DLD1 (cell line): ENCODE measurements around the gene ATP5PD.
"Not testable (repeated sequence)": the region's sequence is repeated elsewhere in the genome, so short reads cannot be mapped to it uniquely, and the experiment has no call there.

Experiments
- in situ Hi-C: cut with HindIII; loops from 2 replicates; pipeline ENCODE4 v1.10.0; 2017; ENCODE audit warnings: low sequenced_read_pairs

The ATP5PD gene

GRCh38 chr17:75025398-75025734, 21.4 kb downstream of the ATP5PD start:
- in situ Hi-C loops, result not testable (repeated sequence)

DNA sequence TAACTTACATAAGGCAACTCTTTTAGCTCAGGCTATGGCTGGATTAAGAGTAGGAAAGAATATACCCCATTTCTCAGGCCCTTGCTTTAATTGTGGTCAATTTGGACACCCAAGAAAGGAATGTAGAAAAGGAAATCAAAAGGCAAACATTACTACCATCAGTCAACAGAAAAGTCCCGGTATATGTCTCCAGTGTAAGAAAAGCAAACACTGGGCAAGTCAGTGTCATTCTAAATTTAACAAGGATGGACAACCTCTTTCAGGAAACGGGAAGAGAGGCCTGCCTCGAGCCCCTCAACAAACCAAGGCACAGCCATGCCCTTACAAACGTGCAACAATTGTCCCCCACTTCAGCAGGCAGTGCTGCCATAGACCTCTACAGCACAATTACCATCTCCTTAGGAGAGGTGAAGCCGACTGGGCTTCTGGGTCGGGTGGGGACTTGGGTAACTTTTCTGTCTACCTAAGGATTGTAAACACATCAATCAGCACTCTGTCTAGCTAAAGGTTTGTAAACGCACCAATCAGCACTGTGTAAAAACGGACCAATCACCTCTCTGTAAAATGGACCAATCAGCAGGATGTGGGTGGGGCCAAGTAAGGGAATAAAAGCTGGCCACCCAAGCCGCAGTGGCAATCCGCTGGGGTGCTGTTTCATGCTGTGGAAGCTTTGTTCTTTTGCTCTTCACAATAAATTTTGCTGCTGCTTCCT, 21.9 kb downstream of the ATP5PD start:
- in situ Hi-C loops, result no loop called here

GRCh38 chr17:75020331-75021110, 26.2 kb downstream of the ATP5PD start:
- in situ Hi-C loops, result no loop called here

- in situ Hi-C loops, result no loop called here
These were observed 27.1 kb downstream of the ATP5PD start for GRCh38 chr17:75019710-75020109.

DNA sequence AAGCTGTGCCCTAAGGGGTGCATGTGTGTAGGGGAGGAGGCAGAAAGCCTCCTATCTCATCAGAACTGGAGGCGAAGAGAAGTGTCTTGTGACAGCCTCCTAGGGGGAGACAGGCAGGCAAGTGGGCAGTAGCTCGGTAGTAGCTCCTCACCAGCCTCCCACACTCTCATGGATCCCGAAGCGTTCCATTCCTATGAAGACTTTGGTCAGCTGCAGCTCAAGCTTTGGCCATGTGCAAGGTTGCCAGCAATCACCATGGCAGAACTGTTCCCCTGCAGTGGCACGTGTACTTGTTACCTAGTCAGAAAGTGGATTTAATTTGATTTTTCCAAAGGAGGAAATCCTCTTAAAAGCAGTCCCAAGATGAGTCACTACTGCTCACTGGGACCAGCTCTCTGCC, 27.6 kb downstream of the ATP5PD start:
- in situ Hi-C loops, result no loop called here

DNA sequence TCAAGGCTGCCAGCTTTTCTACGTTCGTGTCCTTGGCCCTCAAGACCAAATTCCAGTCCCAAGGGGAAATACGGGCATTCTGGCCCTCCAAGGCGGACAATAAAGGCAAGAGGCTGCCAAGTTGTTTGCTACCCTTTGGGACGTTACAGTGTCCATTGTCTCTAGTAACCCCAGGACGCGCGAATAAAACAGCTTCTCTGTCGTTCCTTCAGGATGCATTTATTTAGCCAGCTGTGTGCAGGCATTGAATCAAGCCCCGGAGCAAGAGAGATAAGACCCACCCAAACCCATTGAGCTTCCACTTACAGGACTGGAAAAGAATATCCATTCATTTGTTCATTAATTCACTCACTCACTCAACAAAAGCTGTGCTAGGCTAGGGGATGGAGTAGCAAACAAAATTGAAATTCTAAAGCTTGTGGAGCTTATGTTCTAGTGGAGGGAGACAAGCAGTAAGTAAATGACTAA, 33.6 kb downstream of the ATP5PD start:
- in situ Hi-C loops, result no loop called here

DNA sequence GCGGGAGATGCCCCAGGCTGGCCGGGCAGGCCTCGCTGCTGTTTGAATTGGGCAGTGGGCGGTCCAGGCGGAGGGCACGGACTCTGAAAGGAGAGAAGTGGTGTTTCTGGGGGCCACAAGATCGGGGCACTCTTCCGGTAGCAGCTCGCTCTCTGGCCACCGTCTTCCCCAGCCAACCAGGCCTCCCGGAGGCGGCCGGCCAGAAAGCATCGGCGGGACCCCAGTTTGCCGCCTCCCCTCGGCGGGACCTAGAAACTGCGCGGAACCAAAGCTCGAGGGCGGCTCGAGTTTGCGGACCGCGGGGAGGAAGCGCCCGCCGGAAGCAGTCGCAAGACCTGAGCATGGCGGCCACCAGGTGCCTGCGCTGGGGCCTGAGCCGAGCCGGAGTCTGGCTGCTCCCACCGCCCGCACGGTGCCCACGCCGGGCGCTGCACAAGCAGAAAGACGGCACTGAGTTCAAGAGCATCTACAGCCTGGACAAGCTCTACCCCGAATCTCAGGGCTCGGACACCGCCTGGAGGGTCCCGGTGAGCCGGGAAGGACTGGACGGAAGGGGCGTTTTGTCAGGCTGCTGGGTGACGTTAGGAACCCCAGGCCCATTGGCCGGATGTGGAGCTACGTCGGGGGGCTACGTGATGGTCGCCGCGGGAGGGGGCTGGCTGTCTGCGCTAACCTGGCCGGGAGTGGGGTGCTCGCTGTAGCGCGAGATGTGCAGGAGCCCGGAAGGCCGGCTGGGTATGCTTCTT, 34.2 kb downstream of the ATP5PD start, which contains the start of gene MRPL58:
MRPL58 (plus strand) TSS at position 325 of the 746 bp plus-strand sequence; CDS start at position 342, 17 bp downstream.
- in situ Hi-C loops, result no loop called here

DNA sequence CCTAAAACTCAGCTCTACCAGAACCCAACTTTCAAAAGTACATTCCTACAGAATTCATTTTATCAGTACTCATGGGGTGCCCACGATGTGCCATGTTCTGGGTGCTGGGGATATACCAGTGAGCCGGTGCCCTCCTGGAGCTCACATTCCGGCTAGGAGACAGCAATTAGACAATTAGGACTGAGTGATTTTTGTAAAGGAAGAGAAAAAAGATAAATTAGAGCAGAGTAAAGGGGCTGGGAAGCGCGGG, 34.7 kb downstream of the ATP5PD start:
- in situ Hi-C loops, result no loop called here

DNA sequence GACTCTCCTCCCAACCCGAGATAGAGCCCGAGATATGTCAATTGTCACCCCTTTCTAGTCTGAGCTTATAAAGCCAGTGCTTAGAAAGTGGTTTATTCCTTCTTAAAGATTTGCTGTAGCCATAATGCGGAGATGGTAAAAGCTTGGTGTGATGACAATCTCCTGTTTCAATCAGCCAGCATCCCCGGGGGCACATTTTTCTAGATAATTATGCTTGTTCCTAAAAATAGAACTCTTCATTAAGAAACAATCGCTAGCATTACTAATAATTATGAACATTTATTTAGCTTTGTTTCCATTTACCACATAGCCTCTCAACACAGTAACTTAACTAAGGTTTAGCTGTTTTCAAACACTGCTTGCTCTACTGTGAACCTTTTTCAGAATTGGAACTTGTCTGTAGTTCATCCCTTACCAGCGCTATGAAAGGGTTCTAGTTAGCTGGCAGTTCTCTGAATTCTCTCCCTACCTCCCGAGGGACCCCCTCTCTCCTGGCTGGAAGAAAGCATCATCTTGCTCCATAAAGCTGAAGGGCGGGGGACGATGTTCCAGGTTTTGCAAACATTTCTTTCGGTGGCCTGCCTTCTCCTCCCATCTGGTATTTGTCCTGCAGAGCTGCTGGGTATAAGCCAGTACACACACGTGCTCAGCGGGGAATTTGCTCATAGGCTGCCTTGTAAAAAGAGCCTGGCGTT, 35.2 kb downstream of the ATP5PD start:
- in situ Hi-C loops, result no loop called here

DNA sequence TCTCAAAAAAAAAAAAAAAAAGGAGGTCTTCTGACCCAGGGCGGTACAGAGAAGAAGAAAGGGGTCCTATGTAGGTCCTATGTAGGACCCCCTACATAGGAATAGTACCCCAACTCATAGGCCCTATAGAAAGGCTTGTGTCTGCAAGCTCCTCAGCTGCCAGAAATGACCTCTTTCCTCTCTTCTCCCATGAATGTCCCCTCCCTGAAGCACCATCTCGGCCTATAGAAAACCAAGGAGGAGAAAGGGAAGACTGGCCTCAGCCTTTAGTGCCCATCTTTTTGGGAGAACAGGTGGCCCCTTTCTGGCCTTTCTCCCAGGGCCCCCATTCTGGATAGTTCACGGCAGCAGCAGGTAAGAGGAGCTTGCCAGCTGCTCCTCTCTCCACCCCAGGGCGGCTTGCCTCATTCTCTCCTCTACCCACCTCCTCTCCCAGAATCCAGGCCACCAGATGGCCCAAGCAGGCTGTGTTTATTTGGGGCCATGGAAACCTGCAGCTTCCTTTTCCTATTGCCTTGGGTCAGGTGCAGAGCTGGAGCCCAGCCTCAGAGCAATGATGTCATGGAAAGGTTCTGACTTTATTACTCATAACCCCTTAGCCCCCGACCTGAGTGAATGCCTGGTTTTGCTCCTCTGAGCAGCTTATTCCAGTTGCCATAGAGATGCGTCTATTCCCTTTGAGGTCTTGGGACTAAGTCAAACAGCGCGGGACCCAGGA, 35.9 kb downstream of the ATP5PD start:
- in situ Hi-C loops, result no loop called here

- in situ Hi-C loops, result no loop called here
These were observed 37.5 kb downstream of the ATP5PD start for GRCh38 chr17:75009139-75009724.

DNA sequence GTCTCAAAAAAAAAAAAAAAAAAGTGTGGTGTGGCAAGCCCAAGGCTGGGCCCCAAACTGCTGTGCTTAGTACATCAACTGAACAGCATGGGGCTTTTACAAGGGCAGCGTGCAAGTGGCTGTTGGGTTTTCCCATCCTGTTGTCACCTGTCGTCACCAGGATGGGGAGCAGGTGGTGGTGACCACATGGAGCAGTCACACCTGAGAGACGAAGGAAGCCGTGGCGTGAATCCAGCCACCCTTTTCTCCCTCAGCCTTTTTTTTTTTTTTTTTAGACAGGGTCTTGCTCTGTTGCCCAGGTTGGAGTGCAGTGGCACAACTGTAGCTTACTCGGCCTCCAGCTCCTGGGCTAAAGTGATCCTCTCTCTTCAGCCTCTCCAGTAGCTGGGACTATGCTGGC, 38.4 kb downstream of the ATP5PD start:
- in situ Hi-C loops, result no loop called here

DNA sequence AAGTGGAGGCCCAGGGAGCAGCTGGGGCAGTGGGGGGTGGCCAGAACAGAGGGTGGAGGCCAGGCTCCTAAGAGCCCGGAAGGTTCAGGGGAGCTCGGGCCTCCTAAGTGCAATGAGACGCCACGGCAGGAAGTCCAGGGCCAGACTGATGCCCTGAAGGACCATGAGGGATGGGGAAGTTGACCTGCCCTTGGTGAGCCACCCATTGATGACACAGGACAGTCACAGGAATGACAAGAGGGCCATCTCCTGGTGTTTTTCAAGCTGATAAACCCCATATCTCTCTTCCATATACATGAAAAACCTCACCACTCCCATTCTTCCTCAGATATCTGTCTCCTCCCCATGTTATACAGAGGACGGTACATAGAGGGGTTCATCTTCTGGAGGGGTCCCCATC, 40.1 kb downstream of the ATP5PD start:
- in situ Hi-C loops, result no loop called here

DNA sequence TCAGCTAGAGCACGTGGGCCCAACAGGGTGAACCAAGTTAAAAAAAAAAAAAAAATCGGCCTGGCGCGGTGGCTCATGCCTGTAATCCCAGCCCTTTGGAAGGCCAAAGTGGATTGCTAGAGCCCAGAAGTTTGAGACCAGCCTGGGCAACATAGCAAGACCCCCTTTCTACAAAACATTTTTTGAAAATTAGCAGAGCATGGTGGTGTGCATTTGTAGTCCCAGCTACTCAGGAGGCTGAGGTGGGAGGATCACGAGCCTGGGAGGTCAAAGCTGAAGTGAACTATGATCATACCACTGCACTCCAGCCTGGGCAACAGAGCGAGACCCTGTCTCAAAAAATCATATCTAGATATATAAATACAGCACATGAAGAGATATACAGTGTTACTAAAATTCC, 40.7 kb downstream of the ATP5PD start:
- in situ Hi-C loops, result not testable (repeated sequence)

GRCh38 chr17:75005291-75005690, 41.5 kb downstream of the ATP5PD start:
- in situ Hi-C loops, result no loop called here

- in situ Hi-C loops, result no loop called here
These were observed 42.4 kb downstream of the ATP5PD start for GRCh38 chr17:75004371-75004770.

GRCh38 chr17:75003957-75004355, 42.8 kb downstream of the ATP5PD start:
- in situ Hi-C loops, result no loop called here

DNA sequence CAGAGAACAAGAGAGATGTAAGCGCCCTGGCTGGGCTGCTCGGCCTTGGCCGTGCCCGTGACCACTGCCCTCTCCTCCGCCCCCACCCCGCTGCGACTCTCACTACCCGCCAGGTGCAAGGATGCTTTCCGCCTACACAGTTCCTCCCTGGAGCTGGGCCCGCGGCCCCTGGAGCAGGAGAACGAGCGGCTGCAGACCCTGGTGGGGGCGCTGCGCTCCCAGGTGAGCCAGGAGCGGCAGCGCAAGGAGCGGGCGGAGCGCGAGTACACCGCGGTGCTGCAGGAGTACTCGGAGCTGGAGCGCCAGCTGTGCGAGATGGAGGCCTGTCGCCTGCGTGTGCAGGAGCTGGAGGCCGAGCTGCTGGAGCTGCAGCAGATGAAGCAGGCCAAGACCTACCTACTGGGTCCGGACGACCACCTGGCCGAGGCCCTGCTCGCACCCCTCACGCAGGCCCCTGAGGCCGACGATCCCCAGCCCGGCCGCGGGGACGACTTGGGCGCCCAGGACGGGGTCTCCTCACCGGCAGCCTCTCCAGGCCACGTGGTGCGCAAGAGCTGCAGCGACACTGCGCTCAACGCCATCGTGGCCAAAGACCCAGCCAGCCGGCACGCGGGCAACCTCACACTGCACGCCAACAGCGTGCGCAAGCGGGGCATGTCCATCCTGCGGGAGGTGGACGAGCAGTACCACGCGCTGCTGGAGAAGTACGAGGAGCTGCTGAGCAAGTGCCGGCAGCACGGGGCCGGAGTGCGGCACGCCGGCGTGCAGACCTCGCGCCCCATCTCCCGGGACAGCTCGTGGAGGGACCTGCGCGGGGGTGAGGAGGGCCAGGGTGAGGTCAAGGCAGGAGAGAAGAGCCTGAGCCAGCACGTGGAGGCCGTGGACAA, 43.5 kb downstream of the ATP5PD start:
- in situ Hi-C loops, result no loop called here
